HEK293 (cell line): ENCODE results near the gene B9D1.

Source experiments
- CTCF ChIA-PET: fragments of 350-600 bp; formaldehyde crosslinking; extraction: SDS; loops from one replicate; lab custom pipeline; 2021; ENCODE audit warnings: antibody characterized with exemption; lab: Yijun Ruan, JAX
- POLR2A ChIA-PET: fragments of 300-600 bp; formaldehyde crosslinking; extraction: SDS; loops from one replicate; lab custom pipeline; 2020; ENCODE audit warnings: antibody characterized with exemption, inconsistent platforms; lab: Yijun Ruan, JAX
- H3K27ac ChIP-seq: fragments of 200-500 bp; sonication (Bioruptor generic); 2 replicates; pipeline ENCODE4 v1.5.1; 2014; ENCODE audit warnings: low read depth, low read length, control low read depth, inconsistent platforms; ENCODE audit errors: extremely low read depth
- H3K36me3 ChIP-seq, 2 experiments: fragments of 200-500 bp in 1 of 2; sonication (Bioruptor generic) in 1 of 2; 1 replicate in 1 of 2; 2 replicates in 1 of 2; pipeline ENCODE4 v1.5.1; 2014 to 2017; ENCODE audit warnings: inconsistent platforms in 2 of 2, low read length in 2 of 2; ENCODE audit not compliant: control insufficient read depth in 2 of 2, insufficient read depth in 1 of 2
- H3K4me1 ChIP-seq: fragments of 200-500 bp; sonication (Bioruptor generic); 2 replicates; pipeline ENCODE4 v1.5.1; 2014; ENCODE audit warnings: mild to moderate bottlenecking, low read length, inconsistent platforms; ENCODE audit not compliant: control insufficient read depth, insufficient read depth
- H3K4me3 ChIP-seq: 2 replicates; pipeline ENCODE4 v1.5.1; 2011; ENCODE audit warnings: low read depth, mild to moderate bottlenecking, control low read depth, low read length, moderate library complexity
- H3K9me3 ChIP-seq: fragments of 200-500 bp; sonication (Bioruptor generic); 2 replicates; pipeline ENCODE4 v1.5.1; 2014; ENCODE audit warnings: low read depth, low read length, inconsistent platforms; ENCODE audit not compliant: control insufficient read depth, insufficient read depth
- HOXD13 ChIP-seq: sonication (generic); formaldehyde crosslinking; IDR thresholded peaks from 2 replicates; pipeline ENCODE4 v1.8.0; 2022; ENCODE audit warnings: missing genetic modification reagents, borderline replicate concordance
- KLF1 ChIP-seq: fragments of 450-650 bp; formaldehyde crosslinking; IDR thresholded peaks from 2 replicates; pipeline ENCODE4 v1.5.1; 2016; ENCODE audit warnings: missing biosample characterization, missing genetic modification characterization
- KLF7 ChIP-seq: fragments of 450-650 bp; formaldehyde crosslinking; IDR thresholded peaks from 2 replicates; pipeline ENCODE4 v1.5.1; 2016; ENCODE audit warnings: missing biosample characterization, missing genetic modification characterization, borderline replicate concordance
- OSR2 ChIP-seq: fragments of 450-650 bp; formaldehyde crosslinking; IDR thresholded peaks from 2 replicates; pipeline ENCODE4 v1.5.1; 2016; ENCODE audit warnings: missing biosample characterization, missing genetic modification characterization
- SP7 ChIP-seq: fragments of 450-650 bp; formaldehyde crosslinking; IDR thresholded peaks from 2 replicates; pipeline ENCODE4 v1.5.1; 2016; ENCODE audit warnings: missing biosample characterization, missing genetic modification characterization
- ZNF133 ChIP-seq: fragments of 450-650 bp; formaldehyde crosslinking; IDR thresholded peaks from 2 replicates; pipeline ENCODE4 v1.5.1; 2016; ENCODE audit warnings: missing biosample characterization, missing genetic modification characterization
- ZNF146 ChIP-seq: fragments of 450-650 bp; formaldehyde crosslinking; IDR thresholded peaks from 2 replicates; pipeline ENCODE4 v1.5.1; 2016; ENCODE audit warnings: missing biosample characterization, missing genetic modification characterization
- ZNF274 ChIP-seq, 2 experiments: fragments of 200-500 bp in 1 of 2; fragments of 450-650 bp in 1 of 2; sonication (Bioruptor generic) in 1 of 2; formaldehyde crosslinking in 1 of 2; IDR thresholded peaks; 2 replicates each; pipeline versions ENCODE4 v1.5.1 to v1.6.1; 2014 to 2016; ENCODE audit warnings: borderline replicate concordance in 1 of 2, inconsistent platforms in 1 of 2, low read length in 1 of 2, missing biosample characterization in 1 of 2, missing genetic modification characterization in 1 of 2
- ZNF521 ChIP-seq: fragments of 450-650 bp; formaldehyde crosslinking; IDR thresholded peaks from 2 replicates; pipeline ENCODE4 v1.5.1; 2017; ENCODE audit warnings: missing biosample characterization, mild to moderate bottlenecking, missing genetic modification characterization
- ZNF548 ChIP-seq: fragments of 450-650 bp; formaldehyde crosslinking; IDR thresholded peaks from 2 replicates; pipeline ENCODE4 v1.5.1; 2016; ENCODE audit warnings: missing biosample characterization, missing genetic modification characterization
- ZNF610 ChIP-seq: fragments of 450-650 bp; formaldehyde crosslinking; IDR thresholded peaks from 2 replicates; pipeline ENCODE4 v1.5.1; 2016; ENCODE audit warnings: missing biosample characterization, missing genetic modification characterization, borderline replicate concordance
- ZNF776 ChIP-seq: fragments of 450-650 bp; formaldehyde crosslinking; IDR thresholded peaks from 2 replicates; pipeline ENCODE4 v1.5.0; 2017; ENCODE audit warnings: missing biosample characterization, missing genetic modification characterization, borderline replicate concordance
- ZNF791 ChIP-seq: fragments of 450-650 bp; formaldehyde crosslinking; IDR thresholded peaks from 2 replicates; pipeline ENCODE4 v1.5.1; 2016; ENCODE audit warnings: missing biosample characterization, missing genetic modification characterization
- TF ChIP-seq, protein P1 (sequence below): fragments of 450-650 bp; formaldehyde crosslinking; IDR thresholded peaks from 2 replicates; pipeline ENCODE4 v1.5.1; 2017; ENCODE audit warnings: missing biosample characterization, missing genetic modification characterization
- TF ChIP-seq, protein P2 (sequence below): fragments of 450-650 bp; formaldehyde crosslinking; IDR thresholded peaks from 2 replicates; pipeline ENCODE4 v1.5.1; 2016; ENCODE audit warnings: missing biosample characterization, missing genetic modification characterization, borderline replicate concordance
- TF ChIP-seq, protein P3 (sequence below): fragments of 450-650 bp; formaldehyde crosslinking; conservative IDR thresholded peaks from 2 replicates; pipeline ENCODE4 v1.5.1; 2016; ENCODE audit warnings: low read depth, missing biosample characterization, missing genetic modification characterization

The B9D1 gene

DNA sequence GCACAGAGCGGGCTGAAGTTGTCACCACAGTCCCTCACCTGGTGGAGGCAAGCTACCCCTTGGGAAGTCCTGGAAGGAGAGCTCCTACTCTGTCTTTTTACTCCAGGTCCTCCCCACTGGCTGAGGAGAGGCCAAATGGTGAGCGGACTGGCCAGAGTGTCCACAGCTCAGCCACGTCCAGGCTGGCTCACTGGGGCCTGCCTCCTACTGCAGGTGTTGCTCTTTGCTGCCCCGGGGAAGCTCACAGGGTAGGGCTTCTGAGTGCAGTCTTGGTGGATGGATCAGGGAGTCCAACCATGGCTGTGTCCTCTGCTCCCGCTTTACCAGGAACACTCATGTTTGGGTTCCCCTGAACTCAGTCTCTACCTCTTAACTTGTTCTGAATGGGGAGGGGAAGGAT is 2.7 kb downstream of the B9D1 start:
- H3K4me1 ChIP-seq = peaks cover 5% of the 10 kb centered on the region
- H3K9me3 ChIP-seq = no peaks in the 10 kb centered on the region
- no peak overlapping the region for H3K27ac ChIP-seq
- POLR2A ChIA-PET = no interaction called here
- no peak for TF ChIP-seq KLF1 (tag by site-specific recombination)
- TF ChIP-seq SP7 (tag by site-specific recombination) = no peak
- no peak for TF ChIP-seq ZNF791 (tag by site-specific recombination)
- no peak for TF ChIP-seq ZNF521 (tag by site-specific recombination)
- no peak for TF ChIP-seq HOXD13 (CRISPR knock-in tag)
- no peak for TF ChIP-seq ZNF776 (tag by site-specific recombination)
- TF ChIP-seq ZNF548 (tag by site-specific recombination) = no peak
- TF ChIP-seq ZNF146 (tag by site-specific recombination) = no peak
- TF ChIP-seq OSR2 (tag by site-specific recombination) = no peak
- TF ChIP-seq, protein P1, sequence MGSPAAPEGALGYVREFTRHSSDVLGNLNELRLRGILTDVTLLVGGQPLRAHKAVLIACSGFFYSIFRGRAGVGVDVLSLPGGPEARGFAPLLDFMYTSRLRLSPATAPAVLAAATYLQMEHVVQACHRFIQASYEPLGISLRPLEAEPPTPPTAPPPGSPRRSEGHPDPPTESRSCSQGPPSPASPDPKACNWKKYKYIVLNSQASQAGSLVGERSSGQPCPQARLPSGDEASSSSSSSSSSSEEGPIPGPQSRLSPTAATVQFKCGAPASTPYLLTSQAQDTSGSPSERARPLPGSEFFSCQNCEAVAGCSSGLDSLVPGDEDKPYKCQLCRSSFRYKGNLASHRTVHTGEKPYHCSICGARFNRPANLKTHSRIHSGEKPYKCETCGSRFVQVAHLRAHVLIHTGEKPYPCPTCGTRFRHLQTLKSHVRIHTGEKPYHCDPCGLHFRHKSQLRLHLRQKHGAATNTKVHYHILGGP (tag by site-specific recombination) = no peak
- TF ChIP-seq, protein P2, sequence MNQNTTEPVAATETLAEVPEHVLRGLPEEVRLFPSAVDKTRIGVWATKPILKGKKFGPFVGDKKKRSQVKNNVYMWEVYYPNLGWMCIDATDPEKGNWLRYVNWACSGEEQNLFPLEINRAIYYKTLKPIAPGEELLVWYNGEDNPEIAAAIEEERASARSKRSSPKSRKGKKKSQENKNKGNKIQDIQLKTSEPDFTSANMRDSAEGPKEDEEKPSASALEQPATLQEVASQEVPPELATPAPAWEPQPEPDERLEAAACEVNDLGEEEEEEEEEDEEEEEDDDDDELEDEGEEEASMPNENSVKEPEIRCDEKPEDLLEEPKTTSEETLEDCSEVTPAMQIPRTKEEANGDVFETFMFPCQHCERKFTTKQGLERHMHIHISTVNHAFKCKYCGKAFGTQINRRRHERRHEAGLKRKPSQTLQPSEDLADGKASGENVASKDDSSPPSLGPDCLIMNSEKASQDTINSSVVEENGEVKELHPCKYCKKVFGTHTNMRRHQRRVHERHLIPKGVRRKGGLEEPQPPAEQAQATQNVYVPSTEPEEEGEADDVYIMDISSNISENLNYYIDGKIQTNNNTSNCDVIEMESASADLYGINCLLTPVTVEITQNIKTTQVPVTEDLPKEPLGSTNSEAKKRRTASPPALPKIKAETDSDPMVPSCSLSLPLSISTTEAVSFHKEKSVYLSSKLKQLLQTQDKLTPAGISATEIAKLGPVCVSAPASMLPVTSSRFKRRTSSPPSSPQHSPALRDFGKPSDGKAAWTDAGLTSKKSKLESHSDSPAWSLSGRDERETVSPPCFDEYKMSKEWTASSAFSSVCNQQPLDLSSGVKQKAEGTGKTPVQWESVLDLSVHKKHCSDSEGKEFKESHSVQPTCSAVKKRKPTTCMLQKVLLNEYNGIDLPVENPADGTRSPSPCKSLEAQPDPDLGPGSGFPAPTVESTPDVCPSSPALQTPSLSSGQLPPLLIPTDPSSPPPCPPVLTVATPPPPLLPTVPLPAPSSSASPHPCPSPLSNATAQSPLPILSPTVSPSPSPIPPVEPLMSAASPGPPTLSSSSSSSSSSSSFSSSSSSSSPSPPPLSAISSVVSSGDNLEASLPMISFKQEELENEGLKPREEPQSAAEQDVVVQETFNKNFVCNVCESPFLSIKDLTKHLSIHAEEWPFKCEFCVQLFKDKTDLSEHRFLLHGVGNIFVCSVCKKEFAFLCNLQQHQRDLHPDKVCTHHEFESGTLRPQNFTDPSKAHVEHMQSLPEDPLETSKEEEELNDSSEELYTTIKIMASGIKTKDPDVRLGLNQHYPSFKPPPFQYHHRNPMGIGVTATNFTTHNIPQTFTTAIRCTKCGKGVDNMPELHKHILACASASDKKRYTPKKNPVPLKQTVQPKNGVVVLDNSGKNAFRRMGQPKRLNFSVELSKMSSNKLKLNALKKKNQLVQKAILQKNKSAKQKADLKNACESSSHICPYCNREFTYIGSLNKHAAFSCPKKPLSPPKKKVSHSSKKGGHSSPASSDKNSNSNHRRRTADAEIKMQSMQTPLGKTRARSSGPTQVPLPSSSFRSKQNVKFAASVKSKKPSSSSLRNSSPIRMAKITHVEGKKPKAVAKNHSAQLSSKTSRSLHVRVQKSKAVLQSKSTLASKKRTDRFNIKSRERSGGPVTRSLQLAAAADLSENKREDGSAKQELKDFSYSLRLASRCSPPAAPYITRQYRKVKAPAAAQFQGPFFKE (tag by site-specific recombination) = no peak
- TF ChIP-seq ZNF133 = no peak
- no peak for TF ChIP-seq KLF7 (tag by site-specific recombination)
- no peak for TF ChIP-seq ZNF610 (tag by site-specific recombination)
- TF ChIP-seq, protein P3, sequence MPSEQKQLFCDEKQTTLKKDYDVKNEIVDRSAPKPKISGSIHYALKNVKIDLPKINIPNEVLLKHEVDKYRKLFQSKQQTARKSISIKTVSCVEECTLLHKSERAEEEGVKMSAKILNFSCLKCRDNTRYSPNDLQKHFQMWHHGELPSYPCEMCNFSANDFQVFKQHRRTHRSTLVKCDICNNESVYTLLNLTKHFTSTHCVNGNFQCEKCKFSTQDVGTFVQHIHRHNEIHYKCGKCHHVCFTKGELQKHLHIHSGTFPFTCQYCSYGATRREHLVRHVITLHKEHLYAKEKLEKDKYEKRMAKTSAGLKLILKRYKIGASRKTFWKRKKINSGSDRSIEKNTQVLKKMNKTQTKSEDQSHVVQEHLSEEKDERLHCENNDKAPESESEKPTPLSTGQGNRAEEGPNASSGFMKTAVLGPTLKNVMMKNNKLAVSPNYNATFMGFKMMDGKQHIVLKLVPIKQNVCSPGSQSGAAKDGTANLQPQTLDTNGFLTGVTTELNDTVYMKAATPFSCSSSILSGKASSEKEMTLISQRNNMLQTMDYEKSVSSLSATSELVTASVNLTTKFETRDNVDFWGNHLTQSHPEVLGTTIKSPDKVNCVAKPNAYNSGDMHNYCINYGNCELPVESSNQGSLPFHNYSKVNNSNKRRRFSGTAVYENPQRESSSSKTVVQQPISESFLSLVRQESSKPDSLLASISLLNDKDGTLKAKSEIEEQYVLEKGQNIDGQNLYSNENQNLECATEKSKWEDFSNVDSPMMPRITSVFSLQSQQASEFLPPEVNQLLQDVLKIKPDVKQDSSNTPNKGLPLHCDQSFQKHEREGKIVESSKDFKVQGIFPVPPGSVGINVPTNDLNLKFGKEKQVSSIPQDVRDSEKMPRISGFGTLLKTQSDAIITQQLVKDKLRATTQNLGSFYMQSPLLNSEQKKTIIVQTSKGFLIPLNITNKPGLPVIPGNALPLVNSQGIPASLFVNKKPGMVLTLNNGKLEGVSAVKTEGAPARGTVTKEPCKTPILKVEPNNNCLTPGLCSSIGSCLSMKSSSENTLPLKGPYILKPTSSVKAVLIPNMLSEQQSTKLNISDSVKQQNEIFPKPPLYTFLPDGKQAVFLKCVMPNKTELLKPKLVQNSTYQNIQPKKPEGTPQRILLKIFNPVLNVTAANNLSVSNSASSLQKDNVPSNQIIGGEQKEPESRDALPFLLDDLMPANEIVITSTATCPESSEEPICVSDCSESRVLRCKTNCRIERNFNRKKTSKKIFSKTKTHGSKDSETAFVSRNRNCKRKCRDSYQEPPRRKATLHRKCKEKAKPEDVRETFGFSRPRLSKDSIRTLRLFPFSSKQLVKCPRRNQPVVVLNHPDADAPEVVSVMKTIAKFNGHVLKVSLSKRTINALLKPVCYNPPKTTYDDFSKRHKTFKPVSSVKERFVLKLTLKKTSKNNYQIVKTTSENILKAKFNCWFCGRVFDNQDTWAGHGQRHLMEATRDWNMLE (tag by site-specific recombination) = no peak
- TF ChIP-seq ZNF274 (IDR thresholded peaks at IDR 0.05; ENCODE audit: low read length) = no peak
- TF ChIP-seq ZNF274 (tag by site-specific recombination; IDR thresholded peaks at IDR 0.05; ENCODE audit: borderline replicate concordance) = no peak
- TF ChIP-seq, all 188 proteins: peak for 0
- CTCF ChIA-PET = interaction anchor here (1.0 kb wide), 1 partner anchor 154 kb away, joined by 5 read pairs; no protein-coding TSS in a partner anchor
- no peak overlapping the region for H3K4me3 ChIP-seq
- H3K36me3 ChIP-seq = peaks cover 0 to 37% of the 10 kb centered on the region in 2 experiments; a peak in 1 of 3 replicates
